ENCODE results near the gene HEXD. TPM values are rescaled to one million over a fixed set of nuclear protein-coding genes. Genes with fewer than 3 reads are reported as not detected.

HEXD gene
- total RNA-seq, 4 donors from 2014 or later: 15.7 to 27.1 (median 20.6) TPM

GRCh38 chr17:82387705-82388106 is 30.4 kb upstream of the HEXD start:
- no peak for DNase-seq (ENCODE audit: extremely low spot score)
- no peak overlapping the region for H3K27ac ChIP-seq (replicated peaks in 1 of 4)
- TF ChIP-seq POLR2A (IDR thresholded peaks at IDR 0.05; ENCODE audit: low read depth): no peak
- no peak for TF ChIP-seq CTCF (IDR thresholded peaks at IDR 0.05)
- no peak for TF ChIP-seq EP300 (IDR thresholded peaks at IDR 0.05)
- no peak for TF ChIP-seq POLR2AphosphoS5 (IDR thresholded peaks at IDR 0.05)
- WGBS: 72% methylated on average over 3 of the region's 3 CpGs
- no peak overlapping the region for H3K4me3 ChIP-seq
- no peaks in the 10 kb centered on the region for H3K9me3 ChIP-seq
- peaks cover 0 to 54% (median 24%) of the 10 kb centered on the region in 4 donors for H3K27me3 ChIP-seq
- H3K36me3 ChIP-seq: peaks cover 0 to 15% (median 13%) of the 10 kb centered on the region in 4 donors
- peaks cover 14 to 32% (median 27%) of the 10 kb centered on the region in 4 donors for H3K4me1 ChIP-seq
- intact Hi-C loops (cut with DNase I): no loop called here

- Histone ChIP-seq H3K27me3 (peaks cover 0 to 48% (median 23%) of the 10 kb centered on the region in 4 donors), H3K27ac (replicated peaks in 1 of 4) (no peak overlapping the region), H3K9me3 (no peaks in the 10 kb centered on the region), H3K4me3 (no peak overlapping the region), H3K36me3 (peaks cover 0 to 22% (median 20%) of the 10 kb centered on the region in 4 donors), H3K4me1 (peaks cover 14 to 32% (median 27%) of the 10 kb centered on the region in 4 donors)
- WGBS: 79% methylated on average over 23 of the region's 34 CpGs
- intact Hi-C loops (cut with DNase I): no loop called here
- no peak for TF ChIP-seq CTCF (IDR thresholded peaks at IDR 0.05)
- no peak for TF ChIP-seq POLR2A (IDR thresholded peaks at IDR 0.05; ENCODE audit: low read depth)
- no peak for TF ChIP-seq POLR2AphosphoS5 (IDR thresholded peaks at IDR 0.05)
- no peak for TF ChIP-seq EP300 (IDR thresholded peaks at IDR 0.05)
- DNase-seq (ENCODE audit: extremely low spot score): no peak
Measured at GRCh38 chr17:82388223-82388921, 29.8 kb upstream of the HEXD start.

- H3K4me3 ChIP-seq: no peak overlapping the region
- TF ChIP-seq POLR2AphosphoS5 (IDR thresholded peaks at IDR 0.05) (no peak), POLR2A (IDR thresholded peaks at IDR 0.05; ENCODE audit: low read depth) (no peak), CTCF (IDR thresholded peaks at IDR 0.05) (no peak), EP300 (IDR thresholded peaks at IDR 0.05) (no peak)
- DNase-seq (ENCODE audit: extremely low spot score): no peak
- WGBS: 88% methylated on average over 21 of the region's 21 CpGs
- intact Hi-C loops (cut with DNase I): no loop called here
- no peaks in the 10 kb centered on the region for H3K9me3 ChIP-seq
- peaks cover 0 to 43% (median 20%) of the 10 kb centered on the region in 4 donors for H3K27me3 ChIP-seq
- peaks cover 0 to 26% (median 24%) of the 10 kb centered on the region in 4 donors for H3K36me3 ChIP-seq
- H3K27ac ChIP-seq (replicated peaks in 1 of 4): no peak overlapping the region
- peaks cover 14 to 31% (median 27%) of the 10 kb centered on the region in 4 donors for H3K4me1 ChIP-seq
Measured at GRCh38 chr17:82388922-82389283, 29.2 kb upstream of the HEXD start.

- Histone ChIP-seq H3K4me3 (no peak overlapping the region), H3K27ac (replicated peaks in 1 of 4) (no peak overlapping the region), H3K4me1 (peaks cover 11 to 30% (median 25%) of the 10 kb centered on the region in 4 donors), H3K27me3 (peaks cover 0 to 38% (median 19%) of the 10 kb centered on the region in 4 donors), H3K9me3 (no peaks in the 10 kb centered on the region), H3K36me3 (peaks cover 0 to 31% (median 28%) of the 10 kb centered on the region in 4 donors)
- intact Hi-C loops (cut with DNase I): no loop called here
- no peak for DNase-seq (ENCODE audit: extremely low spot score)
- TF ChIP-seq POLR2A (IDR thresholded peaks at IDR 0.05; ENCODE audit: low read depth): no peak
- TF ChIP-seq EP300 (IDR thresholded peaks at IDR 0.05): no peak
- TF ChIP-seq POLR2AphosphoS5 (IDR thresholded peaks at IDR 0.05): no peak
- no peak for TF ChIP-seq CTCF (IDR thresholded peaks at IDR 0.05)
- WGBS: 86% methylated on average over 10 of the region's 10 CpGs
Measured at GRCh38 chr17:82389379-82389778, 28.8 kb upstream of the HEXD start.

Data from esophagus muscularis mucosa (tissue), 4 donors.